GM21381 (cell line): ENCODE results near the gene UFD1.

Experiments
- ATAC-seq: cut with Tn5 transposase; IDR thresholded peaks from one replicate; pipeline ENCODE4 v1.9.1; 2021; ENCODE audit warnings: mild to moderate bottlenecking, moderate library complexity; ENCODE audit not compliant: unreplicated experiment

Gene UFD1

DNA sequence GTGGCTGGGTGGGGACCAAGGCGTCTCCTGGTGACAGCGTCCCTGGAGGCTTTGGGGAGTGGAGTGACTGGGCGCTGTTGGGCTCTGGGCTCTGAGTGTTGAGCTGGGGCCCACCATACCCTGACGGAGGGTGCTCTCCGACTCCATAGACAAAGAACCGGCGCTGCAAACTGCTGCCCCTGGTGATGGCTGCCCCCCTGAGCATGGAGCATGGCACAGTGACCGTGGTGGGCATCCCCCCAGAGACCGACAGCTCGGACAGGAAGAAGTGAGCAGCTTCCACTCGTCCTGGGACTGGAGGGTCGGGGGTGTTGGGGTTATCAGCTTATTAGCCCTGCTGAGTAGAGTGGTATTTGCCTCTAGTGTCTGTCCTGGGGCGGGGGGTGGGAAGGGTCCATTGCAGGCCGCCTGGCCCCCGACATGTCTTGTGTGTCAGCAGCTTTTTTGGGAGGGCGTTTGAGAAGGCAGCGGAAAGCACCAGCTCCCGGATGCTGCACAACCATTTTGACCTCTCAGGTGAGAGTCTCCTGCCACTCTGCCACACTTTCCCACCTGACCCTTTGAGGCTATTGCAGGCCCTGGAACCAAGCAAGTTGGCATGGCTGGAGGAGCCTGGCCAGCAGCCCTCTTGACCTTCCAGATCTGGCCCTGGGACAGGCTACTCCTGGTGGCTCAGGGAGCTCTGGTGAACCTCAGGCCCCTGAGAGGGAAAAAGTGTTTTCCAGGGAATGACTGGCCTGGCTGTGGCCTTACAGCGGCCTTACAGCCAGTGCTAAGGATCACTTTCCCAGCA lies 37.6 kb upstream of the UFD1 start:
- ATAC-seq: no peak

DNA sequence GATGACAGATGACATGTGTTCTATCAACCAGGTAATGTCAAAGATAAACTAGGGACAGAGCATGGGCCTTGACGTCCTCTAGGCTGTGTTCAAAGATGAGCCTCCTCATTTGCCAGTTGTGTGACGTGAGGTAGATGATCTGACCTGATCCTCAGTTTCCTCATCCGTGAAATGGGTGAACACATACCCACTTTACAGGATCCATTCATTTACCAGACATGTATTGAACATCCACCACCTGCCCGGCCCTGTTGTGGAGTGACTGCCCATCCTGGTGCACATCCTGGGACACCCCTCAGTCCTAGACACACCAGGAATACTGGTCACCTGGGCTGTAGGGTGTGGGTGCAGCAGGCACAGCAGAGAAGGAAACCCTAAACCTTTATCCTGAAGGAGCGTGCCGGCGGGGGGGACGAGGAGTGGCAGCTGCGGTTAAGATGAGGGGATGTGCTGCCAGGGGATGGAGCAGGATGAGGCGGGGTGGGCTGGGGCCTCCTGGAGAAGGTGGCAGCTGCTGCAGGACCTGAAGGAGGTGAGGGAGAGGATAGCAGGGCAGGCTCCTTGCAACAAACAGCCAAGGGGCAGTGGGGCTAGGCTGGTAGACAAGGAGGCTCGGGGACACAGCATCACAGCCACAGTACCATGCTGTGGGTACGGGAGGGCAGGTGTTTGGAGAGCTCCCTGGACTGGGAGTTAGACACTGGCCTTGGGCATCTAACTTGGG lies 36.8 kb upstream of the UFD1 start:
- ATAC-seq: no peak

DNA sequence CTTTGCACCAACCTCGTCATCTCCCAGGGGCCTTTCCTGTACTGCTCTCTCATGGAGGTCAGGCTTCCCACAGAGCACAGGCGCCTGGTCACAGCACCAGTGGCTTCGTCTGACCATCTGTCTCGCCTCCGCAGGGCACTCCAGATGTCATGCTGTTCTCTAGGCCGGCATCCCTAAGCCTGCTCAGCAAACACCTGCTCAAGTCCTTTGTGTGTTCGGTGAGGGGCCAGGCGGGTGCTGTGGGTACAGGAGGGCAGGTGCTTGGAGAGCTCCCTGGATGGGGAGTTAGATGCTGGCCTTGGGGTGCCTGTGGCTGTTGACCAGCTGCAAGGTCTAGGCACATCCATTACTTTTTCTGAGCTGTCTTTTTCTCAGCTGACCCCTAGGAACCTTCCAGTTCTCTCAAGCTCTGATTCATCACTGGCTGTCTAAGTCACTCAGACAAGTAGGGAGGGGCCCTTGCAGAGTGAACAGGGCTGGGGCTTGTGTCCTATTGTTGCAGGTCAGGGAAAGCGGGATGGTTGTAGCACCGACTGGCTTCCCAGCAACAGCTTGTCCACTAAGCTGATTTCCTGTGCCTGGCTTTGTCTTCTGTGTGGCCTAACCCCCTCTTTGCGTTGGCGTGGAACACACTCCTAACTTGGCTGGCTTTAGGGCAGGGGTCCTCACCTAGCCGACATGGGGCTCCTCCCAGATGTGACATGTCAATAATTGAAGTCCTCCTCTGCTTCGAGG lies 36.0 kb upstream of the UFD1 start:
- ATAC-seq: no peak

DNA sequence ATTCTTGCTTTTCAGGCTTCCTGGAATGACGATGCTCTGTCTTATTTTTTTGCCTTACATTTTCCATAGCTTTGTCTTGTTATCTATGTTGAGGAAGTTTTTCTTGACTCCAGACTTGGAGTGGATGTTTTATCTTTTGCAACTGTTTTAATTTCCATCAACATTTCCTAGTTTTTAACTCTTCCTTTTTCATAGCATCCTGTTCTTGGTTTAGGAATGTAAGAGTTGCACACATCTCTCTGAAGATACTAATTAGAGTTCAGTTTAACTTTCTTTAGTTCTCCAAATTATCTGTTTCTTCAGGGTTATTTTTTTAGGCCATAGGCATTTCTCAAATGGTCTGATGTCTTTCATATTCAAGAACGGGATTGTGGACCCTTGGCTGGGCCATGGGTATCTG lies 34.8 kb upstream of the UFD1 start:
- ATAC-seq: no peak

DNA sequence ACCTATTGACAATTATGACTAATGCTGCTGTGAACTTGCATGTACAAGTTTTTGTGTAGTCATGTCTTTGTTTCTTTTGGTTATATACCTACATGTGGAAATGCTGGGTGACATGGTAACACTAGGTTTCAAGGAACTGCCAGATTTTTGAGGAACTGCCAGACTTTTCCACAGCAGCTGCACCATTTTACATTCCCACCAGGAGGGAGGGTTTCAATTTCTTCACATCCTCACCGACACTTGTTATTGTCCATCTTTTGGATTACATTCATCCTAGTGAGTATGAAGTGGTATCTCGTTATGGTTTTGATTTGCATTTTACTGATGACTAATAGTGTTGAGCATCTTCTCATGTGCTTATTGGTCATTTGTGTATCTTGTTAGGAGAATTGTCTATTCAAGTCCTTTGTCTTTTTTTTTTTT lies 31.9 kb upstream of the UFD1 start:
- ATAC-seq: no peak

DNA sequence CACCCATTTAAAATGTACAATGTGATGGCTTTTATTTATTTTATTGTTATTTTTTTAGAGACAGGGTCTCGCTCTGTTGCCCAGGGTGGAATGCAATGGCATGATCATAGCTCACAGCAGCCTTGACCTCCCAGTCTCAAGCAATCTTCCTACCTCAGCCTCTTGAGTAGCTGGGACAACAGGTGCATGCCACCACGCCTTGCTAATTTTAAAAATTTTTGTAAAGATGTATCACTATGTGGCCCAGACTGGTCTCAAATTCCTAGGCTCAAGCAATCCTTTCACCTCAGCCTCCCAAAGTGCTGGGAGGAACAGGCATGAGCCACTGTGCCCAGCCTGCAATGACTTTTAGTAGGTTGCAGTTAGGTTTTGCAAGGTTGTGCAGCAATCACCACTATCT lies 30.9 kb upstream of the UFD1 start:
- no peak for ATAC-seq

DNA sequence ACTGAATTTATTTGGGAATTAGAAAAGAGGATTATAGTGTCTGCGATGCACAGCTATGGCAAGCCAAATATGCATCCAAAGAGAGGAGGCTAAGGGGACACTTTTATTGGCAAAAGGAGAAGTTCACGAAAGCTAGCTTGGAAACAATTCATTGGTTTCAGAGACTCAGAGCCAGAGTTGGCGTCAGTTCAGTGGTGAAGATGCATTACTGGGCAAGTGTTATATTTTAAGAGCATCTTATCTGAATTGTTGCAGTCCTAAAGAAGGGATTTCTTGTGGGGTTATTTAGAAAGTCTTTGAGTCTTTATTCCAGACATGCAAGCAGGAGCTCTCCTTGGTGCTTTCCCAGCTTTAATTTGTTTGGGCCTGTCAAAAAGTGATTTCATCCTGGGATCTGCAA lies 30.2 kb upstream of the UFD1 start:
- no peak for ATAC-seq

DNA sequence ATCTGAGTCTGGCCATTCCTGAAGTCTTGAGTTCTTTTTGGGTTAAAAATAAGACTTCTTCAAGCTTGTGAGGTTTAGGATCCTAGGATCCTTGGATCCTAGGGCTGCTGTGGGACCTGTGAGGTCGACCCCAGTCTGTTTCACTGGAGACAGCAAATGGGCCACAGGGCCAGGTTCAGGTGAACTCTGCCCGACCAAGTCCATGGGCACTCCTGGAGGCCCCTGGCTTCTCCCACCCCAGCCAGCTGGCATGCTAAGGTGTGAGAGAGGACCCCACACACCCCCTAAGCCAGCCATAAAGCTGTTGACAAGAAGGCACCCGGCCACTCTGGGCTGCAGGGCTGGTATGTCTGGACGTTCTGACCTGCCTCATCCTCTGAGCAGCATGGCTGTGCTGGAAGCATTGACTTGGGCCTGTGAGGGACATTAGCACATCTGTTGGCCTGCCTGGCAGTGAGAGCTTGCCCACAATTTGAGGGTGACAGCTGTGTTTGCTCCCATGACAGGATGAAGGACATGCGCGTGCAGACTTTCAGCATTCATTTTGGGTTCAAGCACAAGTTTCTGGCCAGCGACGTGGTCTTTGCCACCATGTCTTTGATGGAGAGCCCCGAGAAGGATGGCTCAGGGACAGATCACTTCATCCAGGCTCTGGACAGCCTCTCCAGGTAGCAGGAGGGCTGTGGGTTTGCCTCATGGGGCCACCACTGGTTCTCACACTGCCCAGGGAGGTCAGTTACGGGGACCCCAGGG lies 29.2 kb upstream of the UFD1 start:
- no peak for ATAC-seq

DNA sequence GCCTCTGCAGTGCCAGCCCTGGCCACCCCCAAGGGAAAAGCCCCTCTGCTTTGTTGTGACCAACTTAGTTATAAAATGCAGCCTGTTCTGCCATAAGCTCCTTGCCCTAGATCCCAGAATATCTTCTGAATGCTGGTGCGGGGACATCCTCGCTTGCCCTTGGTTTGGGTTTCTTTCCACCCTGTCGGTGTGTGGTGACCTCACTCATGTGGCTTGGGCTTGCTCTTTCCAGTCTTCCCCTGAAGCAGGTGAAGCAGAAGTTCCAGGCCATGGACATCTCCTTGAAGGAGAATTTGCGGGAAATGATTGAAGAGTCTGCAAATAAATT lies 28.5 kb upstream of the UFD1 start:
- no peak for ATAC-seq

DNA sequence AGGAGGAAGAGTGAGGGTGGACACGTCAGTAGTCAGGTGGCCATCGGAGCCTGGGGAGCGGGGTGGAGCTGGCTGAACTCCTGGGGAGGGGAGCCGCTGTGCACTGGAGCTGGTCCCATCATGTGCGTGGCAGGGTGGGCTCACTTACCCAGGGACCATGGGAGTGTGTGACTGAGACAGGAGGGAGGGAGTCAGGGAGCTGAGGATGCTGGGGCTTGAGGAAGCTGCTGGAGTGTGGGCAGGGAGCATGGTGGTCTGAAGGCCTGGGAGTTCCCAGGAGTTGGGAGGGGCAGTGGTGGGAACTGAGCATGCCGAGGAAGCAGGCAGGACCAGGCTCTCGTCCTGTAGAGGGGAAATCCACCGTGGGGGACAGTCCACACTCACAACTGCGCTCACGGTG lies 27.2 kb upstream of the UFD1 start:
- no peak for ATAC-seq

DNA sequence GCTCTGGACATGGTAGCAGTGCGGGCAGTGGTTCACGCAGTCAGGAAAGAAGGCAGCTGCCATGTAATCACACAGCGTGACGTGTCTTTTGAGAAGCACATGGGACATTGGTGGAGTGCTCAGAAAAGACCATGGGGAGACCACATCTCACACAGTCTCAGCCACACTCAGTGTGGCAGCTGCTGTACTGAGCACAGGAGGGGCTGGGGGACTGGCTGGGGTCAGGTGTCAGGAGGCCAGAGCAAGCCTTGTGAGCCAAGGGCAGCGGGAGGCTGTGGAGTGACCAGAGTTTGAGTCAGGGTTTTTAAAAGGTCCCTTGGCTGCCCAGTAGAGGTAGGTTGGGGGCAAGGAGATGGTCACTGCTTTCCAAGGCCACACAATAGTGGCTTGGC lies 26.7 kb upstream of the UFD1 start:
- no peak for ATAC-seq

DNA sequence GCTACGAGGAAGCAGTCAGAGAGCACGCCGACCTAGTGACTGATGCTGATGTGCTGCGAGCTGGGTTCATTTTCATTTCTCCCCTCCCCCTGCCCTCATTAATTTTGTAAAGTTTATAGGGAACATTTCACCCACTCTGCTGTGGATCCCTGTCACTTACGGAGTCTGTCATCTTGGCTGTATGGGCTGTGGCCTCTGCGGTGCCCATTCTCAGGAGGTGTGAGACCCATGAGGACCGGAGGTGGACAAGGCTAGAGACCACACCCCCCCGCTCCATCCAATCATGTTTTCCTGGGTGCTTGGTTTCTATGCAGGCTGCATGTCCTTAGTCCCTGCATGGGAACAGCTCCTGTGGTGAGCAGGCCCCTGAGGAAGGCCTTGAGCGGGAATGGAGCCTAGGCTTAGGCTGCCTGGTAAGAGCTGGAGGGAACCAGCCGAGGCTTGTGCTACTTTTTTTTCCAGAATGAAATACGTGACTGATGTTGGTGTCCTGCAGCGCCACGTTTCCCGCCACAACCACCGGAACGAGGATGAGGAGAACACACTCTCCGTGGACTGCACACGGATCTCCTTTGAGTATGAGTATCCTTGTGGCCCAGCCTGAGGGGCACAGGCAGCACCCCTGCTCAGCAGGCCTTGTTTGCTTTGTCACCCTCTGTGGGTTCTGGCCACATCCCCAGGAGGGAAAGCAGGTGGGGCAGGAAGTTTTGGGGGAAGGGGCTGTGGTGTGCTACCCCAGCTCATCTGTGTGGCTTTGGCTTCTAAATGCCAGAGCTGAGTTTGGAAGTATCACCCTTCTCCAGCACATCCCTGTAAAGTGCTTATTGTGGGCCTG lies 26.1 kb upstream of the UFD1 start:
- no peak for ATAC-seq

DNA sequence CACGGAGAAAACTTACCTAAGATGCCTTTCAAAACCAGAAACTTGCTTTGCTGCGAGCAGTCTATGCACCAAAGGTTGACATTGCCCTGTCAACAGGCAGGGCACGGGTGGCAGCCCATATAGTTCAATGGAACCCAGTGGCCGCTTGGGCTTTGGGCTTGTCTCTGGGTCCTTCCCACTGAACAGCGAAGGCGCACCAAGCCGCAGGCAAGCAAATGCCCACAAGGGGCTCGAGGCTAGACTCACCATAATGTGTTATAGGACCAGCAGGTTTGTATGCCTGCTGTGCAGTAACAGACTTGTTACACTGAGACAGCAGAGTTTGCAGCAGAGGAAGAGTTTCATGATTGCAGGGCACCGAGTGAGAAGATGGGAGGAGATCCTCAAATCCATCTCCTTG lies 24.9 kb upstream of the UFD1 start:
- ATAC-seq: no peak

DNA sequence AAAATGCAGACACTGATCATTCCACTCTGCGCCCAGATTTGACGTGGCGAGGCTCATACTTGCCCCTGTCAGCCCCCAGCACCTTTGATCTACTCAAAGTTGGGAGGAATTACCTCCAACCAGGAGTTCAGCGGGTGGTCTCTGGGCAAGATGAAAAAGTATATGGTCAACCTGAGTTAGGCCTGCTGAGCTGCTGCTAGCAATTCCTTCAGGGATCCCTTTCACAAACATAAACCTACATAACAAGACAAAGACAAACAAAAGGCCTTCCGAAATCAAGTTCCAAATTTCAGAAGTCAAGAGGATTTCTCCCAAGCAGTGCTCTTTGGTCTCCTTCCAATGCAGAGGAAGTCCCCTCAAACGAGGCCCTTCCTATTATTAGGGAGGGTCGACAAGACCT lies 24.4 kb upstream of the UFD1 start:
- no peak for ATAC-seq

DNA sequence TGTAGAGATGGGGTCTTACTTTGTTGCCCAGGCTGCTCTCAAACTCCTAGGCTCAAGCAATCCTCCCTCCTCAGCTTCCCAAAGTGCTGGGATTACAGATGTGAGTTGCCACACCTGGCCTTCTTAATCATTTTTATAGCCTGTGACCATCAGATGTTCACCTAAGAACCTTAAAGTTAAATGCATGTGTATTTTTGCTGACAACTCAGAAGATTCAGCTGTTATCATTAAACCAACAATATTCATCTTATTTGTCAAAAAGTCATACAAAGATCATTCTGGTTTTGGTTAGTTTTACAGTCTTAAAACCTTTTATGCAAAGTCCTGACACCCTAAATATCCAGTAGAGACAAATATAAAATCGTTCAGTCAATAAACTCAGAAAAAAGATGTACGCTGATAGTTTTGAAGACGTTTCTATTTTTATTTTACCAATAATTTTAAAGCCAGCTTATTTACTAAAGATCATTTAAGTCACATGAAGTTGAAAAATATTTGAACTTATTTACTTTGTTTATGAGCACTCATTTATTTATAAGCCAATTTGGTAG lies 23.0 kb upstream of the UFD1 start:
- no peak for ATAC-seq

DNA sequence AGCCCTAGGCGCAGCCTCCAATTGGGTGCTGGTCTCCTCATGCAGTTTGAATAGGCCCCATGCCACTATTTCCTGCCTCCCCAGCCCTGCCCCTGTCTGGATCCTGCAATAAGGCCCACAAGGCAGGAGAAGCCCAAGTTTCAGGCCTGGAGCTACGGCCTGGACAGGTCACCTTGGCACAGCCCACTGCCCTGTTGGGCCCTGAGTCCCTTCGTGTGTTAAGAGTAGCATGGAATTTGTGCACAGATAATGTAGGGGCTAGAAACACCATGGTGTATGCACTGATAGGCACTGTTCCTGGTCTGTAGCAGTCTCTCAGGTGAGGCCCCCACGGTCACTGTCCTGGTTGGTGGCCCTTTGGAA lies 20.9 kb upstream of the UFD1 start:
- no peak for ATAC-seq

DNA sequence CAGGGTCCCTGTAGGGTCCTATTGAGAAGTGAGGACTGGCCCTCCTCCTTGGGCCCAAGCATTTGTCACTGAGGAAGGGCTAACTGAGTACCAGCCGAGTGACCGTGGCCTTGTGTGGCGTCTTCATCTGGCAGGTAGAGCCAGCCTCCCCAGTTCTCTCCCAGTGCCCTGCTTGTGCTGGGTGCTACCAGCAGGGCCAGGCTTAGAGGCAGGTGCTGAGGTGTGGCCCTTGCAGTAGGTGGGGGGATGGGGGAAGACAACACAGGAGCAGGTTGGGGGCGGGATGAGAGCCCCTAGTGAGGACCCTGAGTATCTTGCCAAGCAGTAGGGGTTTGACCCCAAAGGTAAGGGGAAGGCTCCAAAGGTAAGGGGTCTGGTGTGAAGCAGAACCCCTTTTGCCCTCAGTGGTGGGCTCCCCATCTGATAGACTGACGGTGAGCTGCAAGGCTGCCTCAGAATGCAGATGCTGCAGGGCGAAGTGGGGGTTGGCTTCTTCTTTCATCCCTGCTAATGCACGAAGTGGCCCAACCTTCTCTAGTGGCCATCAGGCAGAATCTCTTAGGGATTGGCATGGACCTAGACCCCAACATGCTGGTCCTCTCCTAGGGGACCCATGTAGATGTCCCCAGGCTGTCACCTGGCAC lies 20.4 kb upstream of the UFD1 start:
- ATAC-seq: no peak

DNA sequence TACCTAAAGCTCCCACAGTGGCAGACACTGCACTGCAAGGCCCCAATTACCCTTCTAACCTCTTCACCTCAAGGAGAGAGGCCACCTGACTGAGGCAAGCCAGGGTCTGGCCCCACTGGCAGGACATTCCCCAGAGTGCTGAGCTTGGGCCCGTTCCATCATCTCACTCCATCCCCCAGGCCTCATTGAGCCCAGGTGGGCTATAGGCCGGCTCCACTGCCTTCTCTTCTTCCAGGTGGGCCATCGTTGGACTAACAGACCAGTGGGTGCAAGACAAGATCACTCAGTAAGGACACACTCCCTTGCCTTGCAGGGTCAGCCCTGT lies 19.8 kb upstream of the UFD1 start:
- no peak for ATAC-seq

DNA sequence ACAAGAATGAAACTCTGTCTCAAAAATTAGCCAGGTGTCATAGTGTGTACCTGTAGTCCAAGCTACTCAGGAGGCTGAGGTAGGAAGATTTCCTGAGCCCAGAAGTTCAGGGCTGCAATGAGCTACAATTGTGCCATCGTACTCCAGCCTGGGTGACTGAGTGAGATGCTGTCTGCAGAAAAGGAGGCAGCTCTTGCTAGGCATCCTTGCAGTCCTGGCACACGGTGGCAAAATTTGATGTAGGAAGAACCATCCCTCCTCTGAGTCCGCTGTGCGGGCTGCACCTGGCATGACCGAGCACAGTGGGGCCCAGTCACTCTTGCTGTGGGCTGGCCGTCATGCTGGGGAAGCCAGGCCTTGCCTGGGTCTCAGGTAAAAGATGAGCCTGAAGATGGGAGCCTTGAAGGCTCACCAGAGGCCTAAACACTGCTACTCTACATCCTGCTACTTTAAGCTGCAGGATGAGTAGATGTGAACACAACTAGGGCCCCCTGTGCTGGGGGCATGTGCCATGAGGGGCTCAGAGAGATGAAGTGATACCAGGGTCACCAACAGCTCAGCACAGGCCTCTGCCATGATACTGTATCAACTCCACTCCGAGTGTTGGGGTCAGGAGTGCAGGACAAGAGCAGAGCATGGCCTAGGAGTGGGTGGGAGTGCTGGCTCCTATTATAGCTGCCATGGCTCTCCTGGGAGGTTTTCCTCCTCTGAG lies 19.3 kb upstream of the UFD1 start:
- ATAC-seq: no peak
